ENCODE measurements around the gene C1orf167. TPM values are rescaled to one million over a fixed set of nuclear protein-coding genes. Genes with fewer than 3 reads are reported as not detected.

C1orf167 gene
- total RNA-seq, 3 donors from 2014 or later: 1.3 TPM; not detected in 2

DNA sequence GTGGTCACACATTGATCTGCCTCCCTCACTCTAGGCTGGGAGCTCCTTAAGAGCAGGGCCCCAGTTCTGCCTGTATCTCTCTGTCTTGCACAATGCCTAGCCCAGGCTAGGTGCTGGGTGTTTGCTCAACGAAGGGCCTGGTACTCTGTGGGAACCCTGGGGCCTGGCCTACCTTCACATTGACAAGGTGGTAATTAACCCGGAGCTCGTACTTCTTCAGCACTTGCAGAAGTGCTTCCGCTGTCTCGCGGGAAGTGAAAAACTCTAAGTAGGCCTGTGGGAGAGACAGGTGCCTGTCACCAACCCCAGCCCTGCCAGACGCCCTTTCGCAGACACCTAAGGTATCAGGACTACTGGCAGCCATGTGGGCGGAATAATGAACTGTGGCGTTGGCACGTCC is 30.1 kb downstream of the C1orf167 start:
- TF ChIP-seq POLR2A (IDR thresholded peaks at IDR 0.05) (no peak), POLR2AphosphoS5 (IDR thresholded peaks at IDR 0.05) (no peak)
- TF ChIP-seq, protein P1, sequence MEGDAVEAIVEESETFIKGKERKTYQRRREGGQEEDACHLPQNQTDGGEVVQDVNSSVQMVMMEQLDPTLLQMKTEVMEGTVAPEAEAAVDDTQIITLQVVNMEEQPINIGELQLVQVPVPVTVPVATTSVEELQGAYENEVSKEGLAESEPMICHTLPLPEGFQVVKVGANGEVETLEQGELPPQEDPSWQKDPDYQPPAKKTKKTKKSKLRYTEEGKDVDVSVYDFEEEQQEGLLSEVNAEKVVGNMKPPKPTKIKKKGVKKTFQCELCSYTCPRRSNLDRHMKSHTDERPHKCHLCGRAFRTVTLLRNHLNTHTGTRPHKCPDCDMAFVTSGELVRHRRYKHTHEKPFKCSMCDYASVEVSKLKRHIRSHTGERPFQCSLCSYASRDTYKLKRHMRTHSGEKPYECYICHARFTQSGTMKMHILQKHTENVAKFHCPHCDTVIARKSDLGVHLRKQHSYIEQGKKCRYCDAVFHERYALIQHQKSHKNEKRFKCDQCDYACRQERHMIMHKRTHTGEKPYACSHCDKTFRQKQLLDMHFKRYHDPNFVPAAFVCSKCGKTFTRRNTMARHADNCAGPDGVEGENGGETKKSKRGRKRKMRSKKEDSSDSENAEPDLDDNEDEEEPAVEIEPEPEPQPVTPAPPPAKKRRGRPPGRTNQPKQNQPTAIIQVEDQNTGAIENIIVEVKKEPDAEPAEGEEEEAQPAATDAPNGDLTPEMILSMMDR (IDR thresholded peaks at IDR 0.05): no peak
- H3K27ac ChIP-seq: peak overlapping the region; percentile 88 to 97
- no peak overlapping the region for H3K4me3 ChIP-seq
- peak in 1 of 2 donors; percentile 47 for DNase-seq (ENCODE audit: low spot score in 2 of 2)
- intact Hi-C loops (cut with DNase I; ENCODE audit: low total_unique reads): no loop called here
- no peaks in the 10 kb centered on the region for H3K27me3 ChIP-seq
- no peaks in the 10 kb centered on the region for H3K9me3 ChIP-seq
- H3K4me1 ChIP-seq: peaks cover 0 to 8% of the 10 kb centered on the region in 2 donors
- H3K36me3 ChIP-seq: peaks cover 5% of the 10 kb centered on the region

DNA sequence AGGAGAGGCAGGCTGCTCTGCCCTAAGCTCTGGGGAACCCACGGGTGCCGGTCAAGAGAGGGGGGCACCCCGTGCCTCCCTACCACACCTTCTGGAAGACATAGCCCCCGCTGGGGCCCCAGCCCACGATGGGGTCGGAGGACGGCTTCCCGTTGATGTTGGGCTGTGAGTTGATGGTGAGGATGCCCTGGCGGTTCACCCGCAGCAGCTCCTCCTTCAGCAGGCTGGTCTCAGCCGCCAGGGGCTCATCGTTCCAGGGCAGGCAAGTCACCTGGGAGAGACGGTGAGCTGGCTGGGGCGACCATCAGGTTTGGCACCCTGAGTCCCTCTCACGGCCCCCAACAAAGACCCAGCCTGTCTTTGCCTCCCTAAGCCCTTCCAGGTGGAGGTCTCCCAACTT is 31.8 kb downstream of the C1orf167 start:
- intact Hi-C loops (cut with DNase I; ENCODE audit: low total_unique reads): no loop called here
- H3K27me3 ChIP-seq: no peaks in the 10 kb centered on the region
- peak overlapping the region in 1 of 2 donors; percentile 68 for H3K27ac ChIP-seq
- DNase-seq (ENCODE audit: low spot score in 2 of 2): no peak
- H3K36me3 ChIP-seq: peaks cover 5% of the 10 kb centered on the region
- H3K9me3 ChIP-seq: no peaks in the 10 kb centered on the region
- H3K4me3 ChIP-seq: no peak overlapping the region
- H3K4me1 ChIP-seq: no peaks in the 10 kb centered on the region
- no peak for TF ChIP-seq POLR2A (IDR thresholded peaks at IDR 0.05)
- TF ChIP-seq, protein P1 (IDR thresholded peaks at IDR 0.05): no peak
- TF ChIP-seq POLR2AphosphoS5 (IDR thresholded peaks at IDR 0.05): no peak

DNA sequence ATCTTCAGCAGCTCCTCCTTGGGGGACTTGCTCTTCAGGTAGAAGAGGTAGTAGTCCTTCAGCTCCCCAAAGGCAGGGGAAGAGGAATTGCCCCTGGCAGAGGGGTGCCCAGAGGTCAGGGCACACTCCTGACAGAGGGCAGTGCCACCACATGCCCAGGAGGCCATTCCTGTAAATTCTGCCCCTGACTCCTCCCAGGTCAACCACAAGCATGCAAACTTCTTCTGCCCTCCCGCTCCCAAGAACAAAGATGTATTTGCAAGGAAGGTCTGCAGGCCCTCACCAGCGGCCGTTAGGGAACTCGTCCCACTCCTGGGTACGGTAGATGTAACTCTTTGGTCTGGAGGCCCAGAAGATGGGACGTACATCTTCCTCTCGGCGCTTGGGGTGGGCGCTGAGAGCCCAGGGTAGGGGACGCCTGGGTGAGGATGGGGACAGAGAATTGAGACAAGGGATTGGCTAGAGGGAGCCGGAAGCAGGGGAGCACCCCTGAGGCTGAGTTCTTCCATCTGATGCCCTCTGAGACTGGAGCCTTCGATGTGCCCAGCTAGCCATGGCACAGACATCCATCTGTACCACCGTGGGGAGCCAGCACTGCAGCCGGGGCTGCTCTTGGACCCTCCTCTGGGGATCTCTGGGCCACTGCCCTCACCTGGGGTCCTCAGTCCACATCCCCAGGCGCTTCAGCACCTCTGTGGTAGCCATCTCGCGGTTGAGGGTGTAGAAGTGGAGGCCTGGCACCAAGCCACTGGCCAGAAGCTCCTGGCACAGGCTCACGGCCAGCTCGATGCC is 32.6 kb downstream of the C1orf167 start:
- Histone ChIP-seq H3K4me1 (no peaks in the 10 kb centered on the region), H3K9me3 (no peaks in the 10 kb centered on the region), H3K27me3 (no peaks in the 10 kb centered on the region), H3K4me3 (no peak overlapping the region), H3K36me3 (peaks cover 5% of the 10 kb centered on the region), H3K27ac (peak overlapping the region in 1 of 2 donors; percentile 68)
- DNase-seq (ENCODE audit: low spot score in 2 of 2): no peak
- intact Hi-C loops (cut with DNase I; ENCODE audit: low total_unique reads): no loop called here
- TF ChIP-seq POLR2A (IDR thresholded peaks at IDR 0.05) (no peak), POLR2AphosphoS5 (IDR thresholded peaks at IDR 0.05) (no peak)
- TF ChIP-seq, protein P1 (IDR thresholded peaks at IDR 0.05): no peak

DNA sequence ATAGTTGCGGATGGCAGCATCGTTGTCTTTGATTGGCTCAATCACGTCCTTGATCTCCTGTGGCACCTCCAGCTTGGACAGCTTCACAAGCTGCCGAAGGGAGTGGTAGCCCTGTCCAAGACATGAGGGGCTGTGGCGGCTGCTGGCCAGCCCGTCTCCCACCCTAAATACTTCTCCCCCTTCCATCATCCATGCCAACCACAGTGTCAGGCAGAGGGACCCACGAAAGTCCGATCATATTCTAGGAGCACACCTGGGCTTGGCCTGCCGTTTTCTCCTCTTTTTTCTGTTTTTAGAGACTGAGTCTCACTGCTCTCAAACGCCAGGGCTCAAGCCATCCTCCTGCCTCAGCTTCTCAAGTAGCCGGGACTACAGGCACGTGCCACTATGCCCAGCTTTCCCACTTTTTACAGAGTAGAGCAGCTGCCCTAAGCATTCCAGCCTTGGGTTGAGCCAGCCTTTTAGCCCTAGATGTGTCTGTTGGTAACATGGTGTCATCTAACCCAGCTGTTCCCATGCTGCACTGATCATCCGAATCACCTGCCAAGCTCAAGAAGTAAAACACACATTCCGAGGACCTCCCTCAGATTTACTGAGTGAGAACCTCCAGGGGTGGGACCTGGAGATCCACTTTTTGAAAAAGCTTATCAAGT is 33.4 kb downstream of the C1orf167 start:
- TF ChIP-seq, protein P1 (IDR thresholded peaks at IDR 0.05): no peak
- TF ChIP-seq POLR2A (IDR thresholded peaks at IDR 0.05) (no peak), POLR2AphosphoS5 (IDR thresholded peaks at IDR 0.05) (no peak)
- no peak for DNase-seq (ENCODE audit: low spot score in 2 of 2)
- H3K4me3 ChIP-seq: no peak overlapping the region
- H3K27me3 ChIP-seq: no peaks in the 10 kb centered on the region
- peaks cover 5% of the 10 kb centered on the region for H3K36me3 ChIP-seq
- intact Hi-C loops (cut with DNase I; ENCODE audit: low total_unique reads): no loop called here
- no peaks in the 10 kb centered on the region for H3K4me1 ChIP-seq
- H3K27ac ChIP-seq: peak overlapping the region in 1 of 2 donors; percentile 68
- no peaks in the 10 kb centered on the region for H3K9me3 ChIP-seq

Data from breast epithelium (tissue), 4 donors.